ENCODE measurements around the gene NLRP3. TPM values are rescaled to one million over a fixed set of nuclear protein-coding genes. Genes with fewer than 3 reads are reported as not detected.
A peak's percentile ranks its signal among the peaks of the same experiment; 100 is the strongest.

NLRP3 gene
- total and polyA plus RNA-seq, 10 of the 15 experiments (the other 5 are each of a cell fraction or from before 2014, with no cell fraction given) = 1.8 to 10.4 (median 5.0) TPM

DNA sequence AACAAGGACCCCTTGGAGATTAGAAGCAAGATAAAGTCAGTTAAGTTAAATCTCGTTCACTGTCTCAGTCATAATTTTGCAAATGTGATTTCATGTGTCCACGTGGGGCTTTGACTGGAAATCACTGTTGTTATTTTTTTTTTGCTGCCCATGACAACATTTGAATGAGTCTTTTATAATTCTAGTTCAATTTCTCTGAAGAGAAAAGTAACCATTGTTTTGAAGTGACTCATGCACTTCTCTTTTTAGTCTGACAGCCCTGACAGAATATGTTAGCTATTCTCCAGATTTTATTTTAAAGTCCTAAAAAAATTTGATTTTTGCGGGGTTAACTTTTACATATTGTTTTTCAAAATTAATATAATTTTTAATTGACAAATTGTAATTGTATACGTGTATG, 30.7 kb upstream of the NLRP3 start:
- no TSS peak for BruUV-seq (replicated peaks)
- FAIRE-seq (no peak), ATAC-seq (peak; percentile 17), DNase-seq (ENCODE audit: low read depth, low spot score) (no peak)
- Histone ChIP-seq H3K4me3 (no peak overlapping the region), H3K9me3 (replicated peaks; ENCODE audit: control insufficient read depth, insufficient read depth, low read length) (no peaks in the 10 kb centered on the region; the same call in 2 of the 3 replicates), H4K20me1 (ENCODE audit: control insufficient read depth, insufficient read depth) (no peaks in the 10 kb centered on the region), H2AFZ (ENCODE audit: control insufficient read depth, low read depth, low read length) (no peak overlapping the region), H3K4me2 (ENCODE audit: control insufficient read depth, insufficient read depth) (no peak overlapping the region), H3K79me2 (ENCODE audit: control insufficient read depth, insufficient read depth, low read length) (no peaks in the 10 kb centered on the region), H3K36me3 (ENCODE audit: control insufficient read depth in 2 of 2, insufficient read depth in 2 of 2, low read length in 1 of 2) (no peaks in the 10 kb centered on the region), H3K9ac (ENCODE audit: control insufficient read depth, insufficient read depth, low read length) (no peak overlapping the region), H3K27ac (ENCODE audit: control insufficient read depth, insufficient read depth) (no peak overlapping the region), H3K27me3 (replicated peaks in 1 of 2; ENCODE audit: control insufficient read depth in 2 of 2, insufficient read depth in 2 of 2, low read length in 1 of 2) (no peaks in the 10 kb centered on the region), H3K4me1 (ENCODE audit: control insufficient read depth, insufficient read depth, low read length) (peaks cover 28% of the 10 kb centered on the region)
- RAD21 ChIA-PET (ENCODE audit: unreplicated experiment) = interaction anchor here (0.6 to 1.6 kb wide), 3 partner anchors 12 to 101 kb away, joined by 3 to 4 read pairs (median 4); no protein-coding TSS in a partner anchor
- CTCF ChIA-PET = interaction anchor here (1.0 to 6.2 kb wide), 3 partner anchors 12 to 102 kb away, joined by 3 to 197 read pairs (median 22); no protein-coding TSS in a partner anchor
- SMC1A ChIA-PET (ENCODE audit: uncharacterized antibody, unreplicated experiment) = interaction anchor here (0.8 to 7.4 kb wide), 6 partner anchors 9 to 104 kb away, joined by 3 to 80 read pairs (median 3); no protein-coding TSS in a partner anchor
- in situ Hi-C loops (cut with MboI) (loop anchor here (5.0 kb wide), 2 partner anchors 92 to 192 kb away; no protein-coding TSS in a partner anchor), intact Hi-C loops (cut with micrococcal nuclease; ENCODE audit: unreplicated experiment) (no loop called here)
- TF ChIP-seq RAD51 (IDR thresholded peaks at IDR 0.05) = peak; percentile 70
- peak; percentile 34; the same call in 1 of the 2 replicates for TF ChIP-seq SPI1 (IDR thresholded peaks at IDR 0.05; ENCODE audit: borderline replicate concordance, insufficient read depth, low read depth, low read length)
- no peak for TF ChIP-seq HSF1 (IDR thresholded peaks at IDR 0.05; ENCODE audit: low read depth, low read length)
- TF ChIP-seq MXI1 (IDR thresholded peaks at IDR 0.05; ENCODE audit: low read depth, low read length) = 0 out of 2 replicates have a peak, but pooled peaks have one; percentile 24
- peak; percentile 33; the same call in 1 of the 2 replicates for TF ChIP-seq USF2 (IDR thresholded peaks at IDR 0.05; ENCODE audit: borderline replicate concordance, low read depth, low read length)
- TF ChIP-seq PAX8 (IDR thresholded peaks at IDR 0.05) = no peak
- TF ChIP-seq JUNB (IDR thresholded peaks at IDR 0.05) = peak; percentile 81
- TF ChIP-seq EP300 (IDR thresholded peaks at IDR 0.05; ENCODE audit: borderline replicate concordance in 1 of 2, control insufficient read depth in 1 of 2, low read depth in 2 of 2, low read length in 2 of 2) = 0 out of 4 replicates have a peak, but pooled peaks have one; percentile 20 to 51
- POLR2A ChIA-PET = no interaction called here
- WGBS (ENCODE audit: insufficient coverage, insufficient replicate concordance, low lambda C conversion rate, missing lambda C conversion rate) = 29% methylated on average over 4 of the region's 4 CpGs
